ENCODE data around the gene SLC25A45.

Gene SLC25A45

GRCh38 chr11:65424205-65425104 is 42.0 kb upstream of the SLC25A45 start:
- Histone ChIP-seq H3K27ac (peak overlapping the region; percentile 99 to 100), H3K4me3 (peak overlapping the region; percentile 90)
- peak; percentile 75 for DNase-seq (ENCODE audit: low spot score)
- TF ChIP-seq CTCF (IDR thresholded peaks at IDR 0.05) = no peak

GRCh38 chr11:65423516-65424204 is 41.2 kb upstream of the SLC25A45 start:
- Histone ChIP-seq H3K4me3 (peak overlapping the region; percentile 90), H3K27ac (peak overlapping the region; percentile 99 to 100)
- peak; percentile 79 for DNase-seq (ENCODE audit: low spot score)
- TF ChIP-seq CTCF (IDR thresholded peaks at IDR 0.05) = no peak

GRCh38 chr11:65422633-65423515 is 40.4 kb upstream of the SLC25A45 start, which contains the start of gene NEAT1:
Gene NEAT1, plus strand, starts transcription at chr11:65422798.
- peak; percentile 99 for DNase-seq (ENCODE audit: low spot score)
- Histone ChIP-seq H3K27ac (peak within 1 kb of the TSS; percentile 99 to 100), H3K4me3 (peak within 1 kb of the TSS; percentile 90)
- TF ChIP-seq CTCF (IDR thresholded peaks at IDR 0.05) = no peak

- TF ChIP-seq CTCF (IDR thresholded peaks at IDR 0.05) = no peak
- peak overlapping the region; percentile 90 for H3K4me3 ChIP-seq
Measured at GRCh38 chr11:65421794-65422632, 39.6 kb upstream of the SLC25A45 start.

GRCh38 chr11:65420979-65421793 is 38.7 kb upstream of the SLC25A45 start:
- H3K4me3 ChIP-seq = peak overlapping the region; percentile 90
- no peak for TF ChIP-seq CTCF (IDR thresholded peaks at IDR 0.05)
- peak overlapping the region; percentile 99 to 100 for H3K27ac ChIP-seq
- peak; percentile 100 for DNase-seq (ENCODE audit: low spot score)

More at GRCh38 chr11:65421794-65422632, 39.6 kb upstream of the SLC25A45 start:
- DNase-seq (ENCODE audit: low spot score) = peak; percentile 97
- H3K27ac ChIP-seq = peak overlapping the region; percentile 99 to 100

All from coronary artery (tissue), 2 donors.